ENCODE measurements around the gene SERGEF. TPM values are rescaled to one million over a fixed set of nuclear protein-coding genes. Genes with fewer than 3 reads are reported as not detected.

Gene SERGEF
- polyA plus RNA-seq, 3 donors = 14.3 to 33.7 (median 33.3) TPM

- Histone ChIP-seq H3K4me3 (replicated peaks in 1 of 3; ENCODE audit: low read depth in 2 of 3, low read length in 3 of 3) (no peak overlapping the region), H3K9ac (ENCODE audit: insufficient read depth, low read length, poor library complexity, severe bottlenecking) (no peak overlapping the region), H3K4me1 (ENCODE audit: control insufficient read depth in 1 of 2, insufficient read depth in 2 of 2, low read length in 2 of 2) (no peaks in the 10 kb centered on the region), H4K20me1 (ENCODE audit: insufficient read depth, low read length) (no peaks in the 10 kb centered on the region), H3K27ac (ENCODE audit: low read depth in 1 of 2, low read length in 2 of 2) (no peak overlapping the region), H3K27me3 (ENCODE audit: control insufficient read depth in 2 of 2, insufficient read depth in 2 of 2, low read length in 2 of 2) (peaks cover 0 to 22% of the 10 kb centered on the region in 2 donors), H3K79me2 (ENCODE audit: insufficient read depth, low read length) (no peaks in the 10 kb centered on the region), H3K9me3 (replicated peaks in 1 of 2; ENCODE audit: control insufficient read depth in 1 of 2, insufficient read depth in 1 of 2, low read length in 2 of 2) (no peaks in the 10 kb centered on the region), H2AFZ (ENCODE audit: insufficient read depth, low read depth, low read length, poor library complexity, severe bottlenecking) (no peak overlapping the region), H3K36me3 (replicated peaks in 1 of 2; ENCODE audit: control insufficient read depth in 1 of 2, insufficient read depth in 2 of 2, low read length in 2 of 2) (no peaks in the 10 kb centered on the region), H3K4me2 (replicated peaks; ENCODE audit: extremely low read depth, low read length, poor library complexity, severe bottlenecking) (no peak overlapping the region)
- Mint-ChIP-seq H3K27me3 (ENCODE audit: low read depth in 3 of 3) (peaks cover 10 to 12% (median 12%) of the 10 kb centered on the region in 3 donors), H3K9me3 (no peaks in the 10 kb centered on the region), H3K4me1 (no peaks in the 10 kb centered on the region), H3K27ac (no peak overlapping the region), H3K4me3 (no peak overlapping the region), H3K36me3 (no peaks in the 10 kb centered on the region)
- 89% methylated on average over 9 of the region's 13 CpGs for WGBS (ENCODE audit: insufficient coverage)
- no peak for TF ChIP-seq CTCF (IDR thresholded peaks at IDR 0.05)
- no peak for DNase-seq
- intact Hi-C loops (cut with micrococcal nuclease) = no loop called here
These were observed 269.6 kb downstream of the SERGEF start for GRCh38 chr11:17743026-17743807.

- Mint-ChIP-seq H3K27me3 (ENCODE audit: low read depth in 3 of 3) (peaks cover 12 to 18% (median 12%) of the 10 kb centered on the region in 3 donors), H3K9me3 (peaks cover 0 to 4% (median 0%) of the 10 kb centered on the region in 7 donors), H3K36me3 (no peaks in the 10 kb centered on the region), H3K27ac (no peak overlapping the region), H3K4me3 (no peak overlapping the region), H3K4me1 (no peaks in the 10 kb centered on the region)
- Histone ChIP-seq H3K9ac (ENCODE audit: insufficient read depth, low read length, poor library complexity, severe bottlenecking) (no peak overlapping the region), H3K9me3 (replicated peaks in 1 of 2; ENCODE audit: control insufficient read depth in 1 of 2, insufficient read depth in 1 of 2, low read length in 2 of 2) (peaks cover 1 to 3% of the 10 kb centered on the region in 2 donors), H4K20me1 (ENCODE audit: insufficient read depth, low read length) (no peaks in the 10 kb centered on the region), H3K4me1 (ENCODE audit: control insufficient read depth in 1 of 2, insufficient read depth in 2 of 2, low read length in 2 of 2) (no peaks in the 10 kb centered on the region), H3K27me3 (ENCODE audit: control insufficient read depth in 2 of 2, insufficient read depth in 2 of 2, low read length in 2 of 2) (peaks cover 0 to 34% of the 10 kb centered on the region in 2 donors), H2AFZ (ENCODE audit: insufficient read depth, low read depth, low read length, poor library complexity, severe bottlenecking) (no peak overlapping the region), H3K4me3 (replicated peaks in 1 of 3; ENCODE audit: low read depth in 2 of 3, low read length in 3 of 3) (no peak overlapping the region), H3K4me2 (replicated peaks; ENCODE audit: extremely low read depth, low read length, poor library complexity, severe bottlenecking) (no peak overlapping the region), H3K27ac (ENCODE audit: low read depth in 1 of 2, low read length in 2 of 2) (no peak overlapping the region), H3K36me3 (replicated peaks in 1 of 2; ENCODE audit: control insufficient read depth in 1 of 2, insufficient read depth in 2 of 2, low read length in 2 of 2) (no peaks in the 10 kb centered on the region), H3K79me2 (ENCODE audit: insufficient read depth, low read length) (no peaks in the 10 kb centered on the region)
- 81% methylated on average over 5 of the region's 5 CpGs for WGBS (ENCODE audit: insufficient coverage)
- intact Hi-C loops (cut with micrococcal nuclease) = no loop called here
- no peak for DNase-seq
- TF ChIP-seq CTCF (IDR thresholded peaks at IDR 0.05) = no peak
These were observed 270.8 kb downstream of the SERGEF start for GRCh38 chr11:17742019-17742418.

Measured in CD14-positive monocyte (primary cell).